ENCODE data around the gene LMLN.

The LMLN gene

GRCh38 chr3:197996855-197997254, 36.8 kb downstream of the LMLN start:
- Histone ChIP-seq H3K9me3 (ENCODE audit: insufficient read depth, low read length) (no peaks in the 10 kb centered on the region), H3K4me3 (ENCODE audit: insufficient read depth, low read length, poor library complexity, severe bottlenecking) (no peak overlapping the region), H3K36me3 (ENCODE audit: low read length) (no peaks in the 10 kb centered on the region), H3K4me2 (ENCODE audit: low read depth, low read length, poor library complexity, severe bottlenecking) (no peak overlapping the region), H3K27me3 (ENCODE audit: low read length) (no peaks in the 10 kb centered on the region), H3K9me2 (replicated peaks; ENCODE audit: insufficient read depth, low read length) (no peaks in the 10 kb centered on the region), H2AFZ (ENCODE audit: low read depth, low read length, severe bottlenecking) (no peak overlapping the region), H3K9ac (ENCODE audit: low read length) (no peak overlapping the region), H3K79me2 (ENCODE audit: insufficient read depth, low read length) (no peaks in the 10 kb centered on the region), H4K20me1 (ENCODE audit: low read depth, low read length) (no peaks in the 10 kb centered on the region), H3F3A (ENCODE audit: insufficient read depth) (no peaks in the 10 kb centered on the region), H3K27ac (ENCODE audit: low read depth, low read length) (no peak overlapping the region)
- TF ChIP-seq CTCF (IDR thresholded peaks at IDR 0.05; ENCODE audit: insufficient read depth, low read length, poor library complexity, severe bottlenecking) (no peak), EZH2phosphoT487 (conservative IDR thresholded peaks at IDR 0.05; ENCODE audit: low read length) (no peak)

- Histone ChIP-seq H3K79me2 (ENCODE audit: insufficient read depth, low read length) (no peaks in the 10 kb centered on the region), H3K4me2 (ENCODE audit: low read depth, low read length, poor library complexity, severe bottlenecking) (no peak overlapping the region), H3K27ac (ENCODE audit: low read depth, low read length) (no peak overlapping the region), H3K9ac (ENCODE audit: low read length) (no peak overlapping the region), H3K9me2 (replicated peaks; ENCODE audit: insufficient read depth, low read length) (no peaks in the 10 kb centered on the region), H3K4me3 (ENCODE audit: insufficient read depth, low read length, poor library complexity, severe bottlenecking) (no peak overlapping the region), H4K20me1 (ENCODE audit: low read depth, low read length) (no peaks in the 10 kb centered on the region), H3K27me3 (ENCODE audit: low read length) (no peaks in the 10 kb centered on the region), H3K9me3 (ENCODE audit: insufficient read depth, low read length) (no peaks in the 10 kb centered on the region), H3K36me3 (ENCODE audit: low read length) (no peaks in the 10 kb centered on the region), H2AFZ (ENCODE audit: low read depth, low read length, severe bottlenecking) (no peak overlapping the region), H3F3A (ENCODE audit: insufficient read depth) (no peaks in the 10 kb centered on the region)
- TF ChIP-seq CTCF (IDR thresholded peaks at IDR 0.05; ENCODE audit: insufficient read depth, low read length, poor library complexity, severe bottlenecking) (no peak), EZH2phosphoT487 (conservative IDR thresholded peaks at IDR 0.05; ENCODE audit: low read length) (no peak)
Observed at GRCh38 chr3:197997936-197998335, 37.9 kb downstream of the LMLN start.

- Histone ChIP-seq H3F3A (ENCODE audit: insufficient read depth) (no peaks in the 10 kb centered on the region), H3K9me3 (ENCODE audit: insufficient read depth, low read length) (no peaks in the 10 kb centered on the region), H3K27me3 (ENCODE audit: low read length) (no peaks in the 10 kb centered on the region), H3K4me3 (ENCODE audit: insufficient read depth, low read length, poor library complexity, severe bottlenecking) (no peak overlapping the region), H3K27ac (ENCODE audit: low read depth, low read length) (no peak overlapping the region), H3K4me2 (ENCODE audit: low read depth, low read length, poor library complexity, severe bottlenecking) (no peak overlapping the region), H4K20me1 (ENCODE audit: low read depth, low read length) (no peaks in the 10 kb centered on the region), H2AFZ (ENCODE audit: low read depth, low read length, severe bottlenecking) (no peak overlapping the region), H3K9me2 (replicated peaks; ENCODE audit: insufficient read depth, low read length) (no peaks in the 10 kb centered on the region), H3K9ac (ENCODE audit: low read length) (no peak overlapping the region), H3K36me3 (ENCODE audit: low read length) (no peaks in the 10 kb centered on the region), H3K79me2 (ENCODE audit: insufficient read depth, low read length) (no peaks in the 10 kb centered on the region)
- no peak for TF ChIP-seq CTCF (IDR thresholded peaks at IDR 0.05; ENCODE audit: insufficient read depth, low read length, poor library complexity, severe bottlenecking)
- TF ChIP-seq EZH2phosphoT487 (conservative IDR thresholded peaks at IDR 0.05; ENCODE audit: low read length) = no peak
Observed at GRCh38 chr3:198017090-198017489, 57.1 kb downstream of the LMLN start.

All from SU-DHL-6 (cell line).